ENCODE measurements around the gene KCND2.

DNA sequence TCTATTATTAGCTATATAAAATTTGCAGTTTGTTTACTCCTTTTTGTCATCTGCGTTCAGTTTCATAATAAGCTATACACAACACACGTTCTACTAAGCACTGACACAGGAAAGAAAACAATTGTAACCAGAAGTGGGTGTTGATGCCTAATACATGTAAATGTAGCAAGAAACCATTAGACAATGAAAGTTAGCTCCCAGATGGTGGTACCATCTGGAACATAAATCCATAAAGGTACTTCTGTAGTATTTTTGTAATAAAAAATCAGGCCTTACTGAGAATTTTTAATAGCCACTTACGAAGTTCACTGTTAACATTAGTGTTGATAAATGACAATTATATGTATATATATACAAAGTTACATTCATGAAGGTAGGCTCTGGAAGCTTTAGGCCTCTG, 194.7 kb downstream of the KCND2 start:
- TF ChIP-seq POLR2AphosphoS5 (IDR thresholded peaks at IDR 0.05; ENCODE audit: low read depth, low read length) (no peak), POLR2A (IDR thresholded peaks at IDR 0.05; ENCODE audit: low read depth, low read length) (no peak)
